Measurements from ENCODE around the gene RPS24. TPM values are rescaled to one million over a fixed set of nuclear protein-coding genes. Genes with fewer than 3 reads are reported as not detected.

Gene RPS24
- total and polyA plus RNA-seq, 2 of the 13 experiments (the other 11 are each of a cell fraction or from before 2014, with no cell fraction given) = 2,690 to 3,319 TPM

DNA sequence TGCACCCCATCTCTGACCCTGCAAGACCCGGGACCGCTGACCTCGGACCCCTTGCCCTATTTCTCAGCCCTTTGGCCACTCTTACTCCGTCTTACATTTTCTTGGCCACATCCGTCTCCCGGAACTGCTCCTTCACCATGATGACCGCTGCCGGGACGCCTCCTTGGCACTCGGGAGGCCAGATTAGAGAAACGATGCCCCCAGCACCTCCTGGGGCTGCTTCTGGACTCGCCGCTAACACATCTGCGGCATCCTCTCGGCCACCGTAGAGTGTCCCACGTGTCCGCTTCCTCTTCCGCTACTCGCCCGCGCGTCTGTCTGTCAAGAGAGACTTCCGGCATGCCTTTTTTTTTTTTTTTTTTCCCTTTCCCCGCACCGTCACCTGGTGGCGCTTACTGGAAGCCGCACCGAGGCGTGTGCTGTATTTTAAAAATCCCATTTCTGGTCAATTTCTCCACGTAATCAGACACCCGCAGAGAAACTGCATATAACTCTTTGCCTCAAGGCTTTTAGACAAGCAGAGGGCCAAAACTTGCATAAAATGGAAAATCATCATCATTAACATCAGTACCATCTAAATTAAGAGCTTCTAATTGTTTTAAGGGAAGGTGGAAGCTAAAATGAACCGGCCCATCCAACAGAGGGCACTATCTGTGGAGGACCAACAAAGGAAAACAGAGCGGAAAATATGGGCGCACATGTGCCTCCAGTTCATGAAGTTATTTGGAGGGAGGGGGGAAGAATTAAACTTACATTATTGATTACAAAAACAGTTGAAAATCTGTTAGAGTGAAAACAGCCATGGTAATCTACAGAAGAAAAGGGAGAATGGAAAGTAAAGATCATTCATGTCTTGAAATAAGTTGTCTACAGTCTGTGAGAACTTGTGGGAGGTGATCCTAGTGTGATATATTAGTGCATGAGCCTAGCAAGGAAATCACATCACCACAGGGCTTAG, 4.1 kb upstream of the RPS24 start, which contains the start of gene POLR3A (continued):
- TF ChIP-seq, protein P1, sequence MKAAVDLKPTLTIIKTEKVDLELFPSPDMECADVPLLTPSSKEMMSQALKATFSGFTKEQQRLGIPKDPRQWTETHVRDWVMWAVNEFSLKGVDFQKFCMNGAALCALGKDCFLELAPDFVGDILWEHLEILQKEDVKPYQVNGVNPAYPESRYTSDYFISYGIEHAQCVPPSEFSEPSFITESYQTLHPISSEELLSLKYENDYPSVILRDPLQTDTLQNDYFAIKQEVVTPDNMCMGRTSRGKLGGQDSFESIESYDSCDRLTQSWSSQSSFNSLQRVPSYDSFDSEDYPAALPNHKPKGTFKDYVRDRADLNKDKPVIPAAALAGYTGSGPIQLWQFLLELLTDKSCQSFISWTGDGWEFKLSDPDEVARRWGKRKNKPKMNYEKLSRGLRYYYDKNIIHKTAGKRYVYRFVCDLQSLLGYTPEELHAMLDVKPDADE (CRISPR knock-in tag; IDR thresholded peaks at IDR 0.05) = no peak
- TF ChIP-seq SMAD3 (CRISPR knock-in tag; IDR thresholded peaks at IDR 0.05) = peak; percentile 58; the same call in 1 of the 2 replicates
- TF ChIP-seq, protein P2, sequence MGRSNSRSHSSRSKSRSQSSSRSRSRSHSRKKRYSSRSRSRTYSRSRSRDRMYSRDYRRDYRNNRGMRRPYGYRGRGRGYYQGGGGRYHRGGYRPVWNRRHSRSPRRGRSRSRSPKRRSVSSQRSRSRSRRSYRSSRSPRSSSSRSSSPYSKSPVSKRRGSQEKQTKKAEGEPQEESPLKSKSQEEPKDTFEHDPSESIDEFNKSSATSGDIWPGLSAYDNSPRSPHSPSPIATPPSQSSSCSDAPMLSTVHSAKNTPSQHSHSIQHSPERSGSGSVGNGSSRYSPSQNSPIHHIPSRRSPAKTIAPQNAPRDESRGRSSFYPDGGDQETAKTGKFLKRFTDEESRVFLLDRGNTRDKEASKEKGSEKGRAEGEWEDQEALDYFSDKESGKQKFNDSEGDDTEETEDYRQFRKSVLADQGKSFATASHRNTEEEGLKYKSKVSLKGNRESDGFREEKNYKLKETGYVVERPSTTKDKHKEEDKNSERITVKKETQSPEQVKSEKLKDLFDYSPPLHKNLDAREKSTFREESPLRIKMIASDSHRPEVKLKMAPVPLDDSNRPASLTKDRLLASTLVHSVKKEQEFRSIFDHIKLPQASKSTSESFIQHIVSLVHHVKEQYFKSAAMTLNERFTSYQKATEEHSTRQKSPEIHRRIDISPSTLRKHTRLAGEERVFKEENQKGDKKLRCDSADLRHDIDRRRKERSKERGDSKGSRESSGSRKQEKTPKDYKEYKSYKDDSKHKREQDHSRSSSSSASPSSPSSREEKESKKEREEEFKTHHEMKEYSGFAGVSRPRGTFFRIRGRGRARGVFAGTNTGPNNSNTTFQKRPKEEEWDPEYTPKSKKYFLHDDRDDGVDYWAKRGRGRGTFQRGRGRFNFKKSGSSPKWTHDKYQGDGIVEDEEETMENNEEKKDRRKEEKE (IDR thresholded peaks at IDR 0.05) = no peak
- TF ChIP-seq, protein P3, sequence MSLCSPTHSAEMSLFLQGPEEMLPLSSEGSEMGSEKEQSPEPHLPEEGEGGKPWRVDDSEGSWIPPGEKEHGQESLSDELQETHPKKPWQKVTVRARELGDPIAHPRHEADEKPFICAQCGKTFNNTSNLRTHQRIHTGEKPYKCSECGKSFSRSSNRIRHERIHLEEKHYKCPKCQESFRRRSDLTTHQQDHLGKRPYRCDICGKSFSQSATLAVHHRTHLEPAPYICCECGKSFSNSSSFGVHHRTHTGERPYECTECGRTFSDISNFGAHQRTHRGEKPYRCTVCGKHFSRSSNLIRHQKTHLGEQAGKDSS (CRISPR knock-in tag; IDR thresholded peaks at IDR 0.05; ENCODE audit: borderline replicate concordance, low read depth) = no peak; the same call in 1 of the 2 replicates
- TF ChIP-seq, protein P4, sequence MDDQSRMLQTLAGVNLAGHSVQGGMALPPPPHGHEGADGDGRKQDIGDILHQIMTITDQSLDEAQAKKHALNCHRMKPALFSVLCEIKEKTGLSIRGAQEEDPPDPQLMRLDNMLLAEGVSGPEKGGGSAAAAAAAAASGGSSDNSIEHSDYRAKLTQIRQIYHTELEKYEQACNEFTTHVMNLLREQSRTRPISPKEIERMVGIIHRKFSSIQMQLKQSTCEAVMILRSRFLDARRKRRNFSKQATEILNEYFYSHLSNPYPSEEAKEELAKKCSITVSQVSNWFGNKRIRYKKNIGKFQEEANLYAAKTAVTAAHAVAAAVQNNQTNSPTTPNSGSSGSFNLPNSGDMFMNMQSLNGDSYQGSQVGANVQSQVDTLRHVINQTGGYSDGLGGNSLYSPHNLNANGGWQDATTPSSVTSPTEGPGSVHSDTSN (CRISPR knock-in tag; IDR thresholded peaks at IDR 0.05; ENCODE audit: borderline replicate concordance) = peak; percentile 80; the same call in 1 of the 2 replicates
- TF ChIP-seq, protein P5, sequence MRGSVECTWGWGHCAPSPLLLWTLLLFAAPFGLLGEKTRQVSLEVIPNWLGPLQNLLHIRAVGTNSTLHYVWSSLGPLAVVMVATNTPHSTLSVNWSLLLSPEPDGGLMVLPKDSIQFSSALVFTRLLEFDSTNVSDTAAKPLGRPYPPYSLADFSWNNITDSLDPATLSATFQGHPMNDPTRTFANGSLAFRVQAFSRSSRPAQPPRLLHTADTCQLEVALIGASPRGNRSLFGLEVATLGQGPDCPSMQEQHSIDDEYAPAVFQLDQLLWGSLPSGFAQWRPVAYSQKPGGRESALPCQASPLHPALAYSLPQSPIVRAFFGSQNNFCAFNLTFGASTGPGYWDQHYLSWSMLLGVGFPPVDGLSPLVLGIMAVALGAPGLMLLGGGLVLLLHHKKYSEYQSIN (CRISPR knock-in tag; IDR thresholded peaks at IDR 0.05; ENCODE audit: borderline replicate concordance) = no peak
- TF ChIP-seq FOXK1 (CRISPR knock-in tag; IDR thresholded peaks at IDR 0.05; ENCODE audit: borderline replicate concordance, low read depth) = peak; percentile 61; the same call in 1 of the 2 replicates
- TF ChIP-seq PHB2 (IDR thresholded peaks at IDR 0.05; ENCODE audit: partially characterized antibody) = no peak
- TF ChIP-seq RFX5 (IDR thresholded peaks at IDR 0.05; ENCODE audit: low read depth, low read length) = 0 out of 2 replicates have a peak, but pooled peaks have one; percentile 27
- no peak for TF ChIP-seq TMF1 (CRISPR knock-in tag; IDR thresholded peaks at IDR 0.05; ENCODE audit: low read depth)
- TF ChIP-seq ZNF619 (CRISPR knock-in tag; IDR thresholded peaks at IDR 0.05) = peak; percentile 39; the same call in 1 of the 2 replicates
- TF ChIP-seq, protein P6, sequence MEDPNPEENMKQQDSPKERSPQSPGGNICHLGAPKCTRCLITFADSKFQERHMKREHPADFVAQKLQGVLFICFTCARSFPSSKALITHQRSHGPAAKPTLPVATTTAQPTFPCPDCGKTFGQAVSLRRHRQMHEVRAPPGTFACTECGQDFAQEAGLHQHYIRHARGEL (CRISPR knock-in tag; IDR thresholded peaks at IDR 0.05) = no peak
- TF ChIP-seq, protein P7, sequence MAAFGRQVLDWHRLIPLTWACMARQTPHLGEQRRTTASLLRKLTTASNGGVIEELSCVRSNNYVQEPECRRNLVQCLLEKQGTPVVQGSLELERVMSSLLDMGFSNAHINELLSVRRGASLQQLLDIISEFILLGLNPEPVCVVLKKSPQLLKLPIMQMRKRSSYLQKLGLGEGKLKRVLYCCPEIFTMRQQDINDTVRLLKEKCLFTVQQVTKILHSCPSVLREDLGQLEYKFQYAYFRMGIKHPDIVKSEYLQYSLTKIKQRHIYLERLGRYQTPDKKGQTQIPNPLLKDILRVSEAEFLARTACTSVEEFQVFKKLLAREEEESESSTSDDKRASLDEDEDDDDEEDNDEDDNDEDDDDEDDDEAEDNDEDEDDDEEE (CRISPR knock-in tag; IDR thresholded peaks at IDR 0.05) = no peak
- TF ChIP-seq, protein P8, sequence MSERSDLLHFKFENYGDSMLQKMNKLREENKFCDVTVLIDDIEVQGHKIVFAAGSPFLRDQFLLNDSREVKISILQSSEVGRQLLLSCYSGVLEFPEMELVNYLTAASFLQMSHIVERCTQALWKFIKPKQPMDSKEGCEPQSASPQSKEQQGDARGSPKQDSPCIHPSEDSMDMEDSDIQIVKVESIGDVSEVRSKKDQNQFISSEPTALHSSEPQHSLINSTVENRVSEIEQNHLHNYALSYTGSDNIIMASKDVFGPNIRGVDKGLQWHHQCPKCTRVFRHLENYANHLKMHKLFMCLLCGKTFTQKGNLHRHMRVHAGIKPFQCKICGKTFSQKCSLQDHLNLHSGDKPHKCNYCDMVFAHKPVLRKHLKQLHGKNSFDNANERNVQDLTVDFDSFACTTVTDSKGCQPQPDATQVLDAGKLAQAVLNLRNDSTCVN (CRISPR knock-in tag; IDR thresholded peaks at IDR 0.05; ENCODE audit: borderline replicate concordance) = peak; percentile 83
- TF ChIP-seq TCF12 (IDR thresholded peaks at IDR 0.05) = no peak
- no peak for TF ChIP-seq TCF12 (CRISPR knock-in tag; IDR thresholded peaks at IDR 0.05)
- TF ChIP-seq ZNF777 (CRISPR knock-in tag; IDR thresholded peaks at IDR 0.05) = no peak

Data from HepG2 (cell line).